Measurements from ENCODE around the gene PEX6.

GRCh38 chr6:42923666-42924065, 55.3 kb downstream of the PEX6 start:
- TF ChIP-seq CTCF (IDR thresholded peaks at IDR 0.05) (no peak), POLR2AphosphoS5 (IDR thresholded peaks at IDR 0.05) (no peak)
